Kidney epithelial cell (primary cell): ENCODE results near the gene MEX3A. TPM values are rescaled to one million over a fixed set of nuclear protein-coding genes. Genes with fewer than 3 reads are reported as not detected.

Experiments used
- DNase-seq: peaks from one replicate; pipeline ENCODE4 v3.0.0-alpha.2; 2010; ENCODE audit warnings: low read depth
- H3K27me3 ChIP-seq: 2 replicates; pipeline ENCODE4 v1.6.0; 2011; ENCODE audit warnings: low read length; ENCODE audit not compliant: control insufficient read depth, insufficient read depth
- H3K36me3 ChIP-seq: 2 replicates; pipeline ENCODE4 v1.5.1; 2011; ENCODE audit warnings: low read length; ENCODE audit not compliant: control insufficient read depth, insufficient read depth
- H3K4me3 ChIP-seq: 2 replicates; pipeline ENCODE4 v1.5.1; 2011; ENCODE audit warnings: low read depth, mild to moderate bottlenecking, control low read depth, low read length
- CTCF ChIP-seq: IDR thresholded peaks from 2 replicates; pipeline ENCODE4 v1.5.1; 2011; ENCODE audit warnings: mild to moderate bottlenecking, moderate library complexity, low read length, control low read depth, inconsistent platforms; ENCODE audit not compliant: insufficient read depth, poor library complexity, severe bottlenecking
- total RNA-seq: library from RNA; depleted of rRNA; stranded (reverse); fragments of >200 nt; gene quantifications from 2 replicates; pipeline ENCODE4 v1.2.3, GENCODE V29; 2015

MEX3A gene
- total RNA-seq, 1 donor from 2014 or later = 34.5 TPM

- no peak for TF ChIP-seq CTCF
- no peak for DNase-seq
- peaks cover 1% of the 10 kb centered on the region for H3K36me3 ChIP-seq
- H3K27me3 ChIP-seq = no peaks in the 10 kb centered on the region
- no peak overlapping the region for H3K4me3 ChIP-seq
These were observed 49.3 kb downstream of the MEX3A start for GRCh38 chr1:156033011-156033410.

DNA sequence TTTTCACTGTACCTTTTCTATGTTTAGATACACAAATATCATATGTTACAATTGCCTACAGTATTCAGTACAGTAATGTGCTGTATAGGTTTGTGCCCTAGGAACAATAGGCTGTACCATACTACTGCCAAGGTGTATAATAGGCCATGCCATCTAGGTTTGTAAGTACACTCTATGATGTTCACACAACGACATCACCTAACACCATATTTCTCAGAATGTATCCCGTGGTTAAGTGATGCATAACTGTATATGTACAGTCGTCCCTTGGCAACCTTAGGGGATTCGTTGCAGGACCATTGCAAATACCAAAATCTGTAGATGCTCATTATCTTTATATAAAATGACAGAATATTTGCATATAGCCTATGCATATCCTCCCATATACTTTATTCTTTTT, 55.7 kb downstream of the MEX3A start:
- TF ChIP-seq CTCF = no peak
- Histone ChIP-seq H3K27me3 (no peaks in the 10 kb centered on the region), H3K4me3 (no peak overlapping the region), H3K36me3 (no peaks in the 10 kb centered on the region)
- DNase-seq = no peak

- Histone ChIP-seq H3K4me3 (no peak overlapping the region), H3K36me3 (no peaks in the 10 kb centered on the region), H3K27me3 (no peaks in the 10 kb centered on the region)
- DNase-seq = no peak
- peak; percentile 87 for TF ChIP-seq CTCF
These were observed 56.4 kb downstream of the MEX3A start for GRCh38 chr1:156025876-156026275.

DNA sequence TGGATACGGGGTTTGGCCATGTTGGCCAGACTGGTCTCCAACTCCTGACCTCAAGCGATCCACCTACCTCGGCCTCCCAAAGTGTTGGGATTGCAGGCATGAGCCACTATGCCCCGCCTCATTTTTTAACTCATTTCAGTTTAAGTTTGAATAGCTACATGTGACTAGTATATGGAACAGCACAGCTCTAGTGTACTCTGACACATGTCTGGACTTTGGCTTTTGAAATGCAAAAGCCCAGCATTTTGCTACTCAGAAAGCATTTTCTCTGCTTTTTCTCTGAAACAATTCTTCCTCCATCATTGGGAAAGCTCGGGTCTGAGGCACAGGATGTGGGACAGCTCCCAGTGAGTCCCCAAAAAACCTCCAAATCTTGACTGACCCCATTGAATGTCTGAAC, 57.5 kb downstream of the MEX3A start:
- no peak for DNase-seq
- Histone ChIP-seq H3K4me3 (no peak overlapping the region), H3K27me3 (no peaks in the 10 kb centered on the region), H3K36me3 (no peaks in the 10 kb centered on the region)
- no peak for TF ChIP-seq CTCF

Other genes starting within 250 kb of the MEX3A start
- 25.3 and 27.7 TPM in 2 replicates for gene GON4L, start 225.3 kb downstream of the MEX3A start, total RNA-seq
- 23.4 and 28.1 TPM in 2 replicates for gene SYT11, start 222.9 kb downstream of the MEX3A start, total RNA-seq
- 34.8 and 38.8 TPM in 2 replicates for gene RIT1, start 171.1 kb downstream of the MEX3A start, total RNA-seq
- gene KHDC4, start 148.1 kb downstream of the MEX3A start, total RNA-seq = 31.5 and 32.2 TPM in 2 replicates
- gene RXFP4, start 140.8 kb downstream of the MEX3A start, total RNA-seq = not detected in 2 replicates
- 197 and 230 TPM in 2 replicates for gene ARHGEF2, start 103.9 kb downstream of the MEX3A start, total RNA-seq
- gene SSR2, start 61.5 kb downstream of the MEX3A start, total RNA-seq = 348 and 428 TPM in 2 replicates
- 28.2 and 30.5 TPM in 2 replicates for gene UBQLN4, start 28.7 kb downstream of the MEX3A start, total RNA-seq
- gene LAMTOR2, start 27.7 kb downstream of the MEX3A start, total RNA-seq = 96.5 and 108 TPM in 2 replicates
- gene RAB25, start 21.3 kb downstream of the MEX3A start, total RNA-seq = 30.4 and 46.0 TPM in 2 replicates
- 251 and 280 TPM in 2 replicates for gene LMNA, start 32.2 kb upstream of the MEX3A start, total RNA-seq
- 2.6 and 3.8 TPM in 2 replicates for gene SEMA4A, start 71.1 kb upstream of the MEX3A start, total RNA-seq
- gene SLC25A44, start 111.6 kb upstream of the MEX3A start, total RNA-seq = 14.4 and 18.2 TPM in 2 replicates
- gene PMF1, start 130.5 kb upstream of the MEX3A start, total RNA-seq = 81.8 and 83.6 TPM in 2 replicates
- not detected in 2 replicates for gene BGLAP, start 159.7 kb upstream of the MEX3A start, total RNA-seq
- gene PAQR6, start 165.6 kb upstream of the MEX3A start, total RNA-seq = 2.5 TPM in 2 replicates
- 84.4 and 88.7 TPM in 2 replicates for gene SMG5, start 200.4 kb upstream of the MEX3A start, total RNA-seq
- 1.9 and 3.0 TPM in 2 replicates for gene TMEM79, start 201.9 kb upstream of the MEX3A start, total RNA-seq
- 91.5 and 104 TPM in 2 replicates for gene GLMP, start 213.2 kb upstream of the MEX3A start, total RNA-seq
- not detected in 2 replicates for gene VHLL, start 216.8 kb upstream of the MEX3A start, total RNA-seq